GM23338 (cell line): ENCODE measurements around the gene PKP2. TPM values are rescaled to one million over a fixed set of nuclear protein-coding genes. Genes with fewer than 3 reads are reported as not detected.

Experiments used
- ATAC-seq: fragments of 200-7000 bp; cut with Tn5 transposase; 3 replicates; pipeline ENCODE4 v1.9.1; 2020
- DNase-seq: peaks from one replicate; pipeline ENCODE4 v3.0.0-alpha.2; 2015; ENCODE audit warnings: low spot score
- H2AFZ ChIP-seq: fragments of 200-600 bp; sonication (generic); 2 replicates; pipeline ENCODE4 v1.8.0; 2016; ENCODE audit warnings: antibody characterized with exemption, mild to moderate bottlenecking, moderate library complexity
- H3F3A ChIP-seq: fragments of 200-600 bp; sonication (generic); replicated peaks from 2 replicates; pipeline ENCODE4 v1.8.0; 2017; ENCODE audit warnings: antibody characterized with exemption, mixed run types, low read depth
- H3K27ac ChIP-seq: fragments of 200-600 bp; sonication (generic); 2 replicates; pipeline ENCODE4 v1.6.1; 2016; ENCODE audit warnings: low read depth
- H3K27me3 ChIP-seq: fragments of 200-600 bp; sonication (generic); 2 replicates; pipeline ENCODE4 v1.8.0; 2016; ENCODE audit warnings: mild to moderate bottlenecking, mixed run types, moderate library complexity; ENCODE audit not compliant: insufficient read depth
- H3K36me3 ChIP-seq: fragments of 200-600 bp; sonication (generic); 2 replicates; pipeline ENCODE4 v1.8.0; 2016; ENCODE audit warnings: mild to moderate bottlenecking; ENCODE audit not compliant: insufficient read depth
- H3K4me1 ChIP-seq: fragments of 200-600 bp; sonication (generic); 2 replicates; pipeline ENCODE4 v1.8.0; 2016; ENCODE audit warnings: mild to moderate bottlenecking, moderate library complexity; ENCODE audit not compliant: insufficient read depth
- H3K4me2 ChIP-seq: fragments of 200-600 bp; sonication (generic); 2 replicates; pipeline ENCODE4 v1.7.1; 2017; ENCODE audit warnings: mixed run types
- H3K4me3 ChIP-seq: fragments of 200-600 bp; sonication (generic); 2 replicates; pipeline ENCODE4 v1.6.1; 2016; ENCODE audit warnings: mixed run types
- H3K79me2 ChIP-seq: fragments of 200-600 bp; sonication (generic); replicated peaks from 2 replicates; pipeline ENCODE4 v1.8.0; 2017; ENCODE audit warnings: mild to moderate bottlenecking; ENCODE audit not compliant: insufficient read depth
- H3K9me2 ChIP-seq: fragments of 200-600 bp; sonication (generic); 2 replicates; pipeline ENCODE4 v1.8.0; 2017; ENCODE audit not compliant: insufficient read depth
- H4K20me1 ChIP-seq: fragments of 200-600 bp; sonication (generic); replicated peaks from 2 replicates; pipeline ENCODE4 v1.8.0; 2017; ENCODE audit warnings: mild to moderate bottlenecking; ENCODE audit not compliant: insufficient read depth
- H3K27ac Mint-ChIP-seq: 2 replicates; pipeline ENCODE4 v1.8.0; 2020; ENCODE audit warnings: inconsistent platforms, mild to moderate bottlenecking, moderate library complexity, mixed read lengths
- H3K27me3 Mint-ChIP-seq: 3 replicates; pipeline ENCODE4 v1.8.0; 2022; ENCODE audit warnings: low read depth, mild to moderate bottlenecking, moderate library complexity, mixed read lengths, inconsistent platforms; ENCODE audit not compliant: insufficient read depth, poor library complexity
- H3K36me3 Mint-ChIP-seq: 3 replicates; pipeline ENCODE4 v1.8.0; 2021; ENCODE audit warnings: low read depth, mild to moderate bottlenecking, inconsistent platforms, moderate library complexity, mixed read lengths
- H3K4me1 Mint-ChIP-seq: 3 replicates; pipeline ENCODE4 v1.8.0; 2020; ENCODE audit warnings: mild to moderate bottlenecking, inconsistent platforms, mixed read lengths
- H3K4me3 Mint-ChIP-seq: 3 replicates; pipeline ENCODE4 v1.8.0; 2021; ENCODE audit warnings: moderate library complexity, mild to moderate bottlenecking, inconsistent platforms, mixed read lengths
- H3K9me3 Mint-ChIP-seq: 3 replicates; pipeline ENCODE4 v1.8.0; 2020; ENCODE audit warnings: moderate library complexity, mild to moderate bottlenecking, inconsistent platforms, mixed read lengths
- CREB1 ChIP-seq: fragments of 250-450 bp; sonication (Bioruptor Pico); IDR thresholded peaks from 2 replicates; pipeline ENCODE4 v1.5.0; 2020; ENCODE audit warnings: low read depth, mild to moderate bottlenecking, moderate library complexity
- CTCF ChIP-seq, 2 experiments: fragments of 200-600 bp in 1 of 2; sonication (generic) in 1 of 2; conservative IDR thresholded peaks; 2 replicates each; pipeline versions ENCODE4 v1.5.1 to v1.6.1; 2016 to 2017; ENCODE audit warnings: antibody characterized with exemption in 2 of 2, low read depth in 2 of 2, mild to moderate bottlenecking in 2 of 2, moderate library complexity in 1 of 2
- EZH2 ChIP-seq: fragments of 200-600 bp; sonication (generic); IDR thresholded peaks from one replicate; pipeline ENCODE4 v1.8.0; 2017; ENCODE audit warnings: antibody characterized with exemption, mild to moderate bottlenecking, low read depth; ENCODE audit not compliant: unreplicated experiment
- EZH2phosphoT487 ChIP-seq: fragments of 200-600 bp; sonication (generic); IDR thresholded peaks from one replicate; pipeline ENCODE4 v1.8.1; 2018; ENCODE audit warnings: antibody characterized with exemption; ENCODE audit not compliant: unreplicated experiment
- JUNB ChIP-seq: IDR thresholded peaks from one replicate; pipeline ENCODE4 v1.6.1; 2016; ENCODE audit warnings: antibody characterized with exemption; ENCODE audit not compliant: unreplicated experiment
- NANOG ChIP-seq: IDR thresholded peaks from 2 replicates; pipeline ENCODE4 v1.6.1; 2016; ENCODE audit warnings: antibody characterized with exemption, borderline replicate concordance
- POLR2AphosphoS5 ChIP-seq: IDR thresholded peaks from 2 replicates; pipeline ENCODE4 v1.6.1; 2016; ENCODE audit warnings: antibody characterized with exemption, low read depth
- STAT1 ChIP-seq: IDR thresholded peaks from one replicate; pipeline ENCODE4 v1.6.1; 2016; ENCODE audit warnings: antibody characterized with exemption; ENCODE audit not compliant: unreplicated experiment
- ZNF114 ChIP-seq: fragments of 250-450 bp; sonication (Bioruptor Pico); IDR thresholded peaks from 2 replicates; pipeline ENCODE4 v1.5.0; 2020; ENCODE audit warnings: mild to moderate bottlenecking, moderate library complexity
- ZNF331 ChIP-seq: fragments of 250-450 bp; sonication (Bioruptor Pico); IDR thresholded peaks from 2 replicates; pipeline ENCODE4 v1.5.0; 2020; ENCODE audit warnings: low read depth, mild to moderate bottlenecking, moderate library complexity
- polyA plus RNA-seq: library from polyadenylated mRNA; unstranded; fragments of >200 nt; fragmentation: Nextera tagmentation; extraction: Ambion mirVana; gene quantifications from 2 replicates; pipeline ENCODE4 v1.2.1, GENCODE V29; 2016
- total RNA-seq: library from RNA; depleted of rRNA; stranded (reverse); fragments of >200 nt; shearing (Covaris generic); gene quantifications from 2 replicates; pipeline ENCODE4 v1.2.3, GENCODE V29; 2014
- TF ChIP-seq, protein P1 (sequence below): IDR thresholded peaks from 2 replicates; pipeline ENCODE4 v1.6.1; 2016; ENCODE audit warnings: antibody characterized with exemption
- TF ChIP-seq, protein P2 (sequence below): fragments of 250-450 bp; sonication (Bioruptor Pico); IDR thresholded peaks from 2 replicates; pipeline ENCODE4 v1.5.0; 2020; ENCODE audit warnings: mild to moderate bottlenecking, moderate library complexity
- TF ChIP-seq, protein P3 (sequence below): IDR thresholded peaks from one replicate; pipeline ENCODE4 v1.6.1; 2018; ENCODE audit warnings: antibody characterized with exemption; ENCODE audit not compliant: unreplicated experiment

PKP2 gene
- total and polyA plus RNA-seq, 2 experiments from 2014 or later, result 24.6 to 47.6 TPM

DNA sequence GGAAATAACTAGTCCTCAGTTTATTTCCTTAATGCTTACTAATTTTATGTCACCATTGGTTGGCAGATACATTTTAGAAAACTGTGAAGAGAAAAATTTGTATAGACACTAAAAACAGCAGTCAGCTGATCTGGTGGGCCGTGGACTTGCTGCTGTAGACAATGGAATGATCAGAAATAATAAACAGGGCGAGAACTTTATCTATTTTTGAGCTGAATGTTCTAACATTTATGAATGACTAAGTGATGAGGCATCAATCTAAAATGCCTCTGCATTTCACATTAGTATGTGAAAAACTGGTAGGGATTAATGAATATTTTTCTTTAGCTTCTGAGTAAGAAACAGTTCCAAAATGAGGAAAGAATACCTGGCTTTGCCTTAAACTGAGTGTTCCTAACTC is 24.8 kb upstream of the PKP2 start:
- H3K27me3 Mint-ChIP-seq, result no peaks in the 10 kb centered on the region
- H3K4me1 ChIP-seq, result no peaks in the 10 kb centered on the region
- ATAC-seq, result no peak
- no peak for DNase-seq
- H3K4me2 ChIP-seq, result no peak overlapping the region
- H3K36me3 ChIP-seq, result no peaks in the 10 kb centered on the region
- H3K9me3 Mint-ChIP-seq, result no peaks in the 10 kb centered on the region; the same call in 2 of the 3 replicates
- no peaks in the 10 kb centered on the region for H3K4me1 Mint-ChIP-seq
- H3K4me3 Mint-ChIP-seq, result no peak overlapping the region
- no peaks in the 10 kb centered on the region for H3K79me2 ChIP-seq
- no peak overlapping the region for H2AFZ ChIP-seq
- no peaks in the 10 kb centered on the region for H3K27me3 ChIP-seq
- no peaks in the 10 kb centered on the region for H4K20me1 ChIP-seq
- H3K36me3 Mint-ChIP-seq, result no peaks in the 10 kb centered on the region
- no peak overlapping the region for H3K27ac ChIP-seq
- H3F3A ChIP-seq, result no peaks in the 10 kb centered on the region
- no peak overlapping the region for H3K4me3 ChIP-seq
- no peak for TF ChIP-seq EZH2phosphoT487
- TF ChIP-seq ZNF114 (CRISPR knock-in tag), result no peak
- TF ChIP-seq, protein P1, sequence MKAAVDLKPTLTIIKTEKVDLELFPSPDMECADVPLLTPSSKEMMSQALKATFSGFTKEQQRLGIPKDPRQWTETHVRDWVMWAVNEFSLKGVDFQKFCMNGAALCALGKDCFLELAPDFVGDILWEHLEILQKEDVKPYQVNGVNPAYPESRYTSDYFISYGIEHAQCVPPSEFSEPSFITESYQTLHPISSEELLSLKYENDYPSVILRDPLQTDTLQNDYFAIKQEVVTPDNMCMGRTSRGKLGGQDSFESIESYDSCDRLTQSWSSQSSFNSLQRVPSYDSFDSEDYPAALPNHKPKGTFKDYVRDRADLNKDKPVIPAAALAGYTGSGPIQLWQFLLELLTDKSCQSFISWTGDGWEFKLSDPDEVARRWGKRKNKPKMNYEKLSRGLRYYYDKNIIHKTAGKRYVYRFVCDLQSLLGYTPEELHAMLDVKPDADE, result no peak
- TF ChIP-seq, protein P2, sequence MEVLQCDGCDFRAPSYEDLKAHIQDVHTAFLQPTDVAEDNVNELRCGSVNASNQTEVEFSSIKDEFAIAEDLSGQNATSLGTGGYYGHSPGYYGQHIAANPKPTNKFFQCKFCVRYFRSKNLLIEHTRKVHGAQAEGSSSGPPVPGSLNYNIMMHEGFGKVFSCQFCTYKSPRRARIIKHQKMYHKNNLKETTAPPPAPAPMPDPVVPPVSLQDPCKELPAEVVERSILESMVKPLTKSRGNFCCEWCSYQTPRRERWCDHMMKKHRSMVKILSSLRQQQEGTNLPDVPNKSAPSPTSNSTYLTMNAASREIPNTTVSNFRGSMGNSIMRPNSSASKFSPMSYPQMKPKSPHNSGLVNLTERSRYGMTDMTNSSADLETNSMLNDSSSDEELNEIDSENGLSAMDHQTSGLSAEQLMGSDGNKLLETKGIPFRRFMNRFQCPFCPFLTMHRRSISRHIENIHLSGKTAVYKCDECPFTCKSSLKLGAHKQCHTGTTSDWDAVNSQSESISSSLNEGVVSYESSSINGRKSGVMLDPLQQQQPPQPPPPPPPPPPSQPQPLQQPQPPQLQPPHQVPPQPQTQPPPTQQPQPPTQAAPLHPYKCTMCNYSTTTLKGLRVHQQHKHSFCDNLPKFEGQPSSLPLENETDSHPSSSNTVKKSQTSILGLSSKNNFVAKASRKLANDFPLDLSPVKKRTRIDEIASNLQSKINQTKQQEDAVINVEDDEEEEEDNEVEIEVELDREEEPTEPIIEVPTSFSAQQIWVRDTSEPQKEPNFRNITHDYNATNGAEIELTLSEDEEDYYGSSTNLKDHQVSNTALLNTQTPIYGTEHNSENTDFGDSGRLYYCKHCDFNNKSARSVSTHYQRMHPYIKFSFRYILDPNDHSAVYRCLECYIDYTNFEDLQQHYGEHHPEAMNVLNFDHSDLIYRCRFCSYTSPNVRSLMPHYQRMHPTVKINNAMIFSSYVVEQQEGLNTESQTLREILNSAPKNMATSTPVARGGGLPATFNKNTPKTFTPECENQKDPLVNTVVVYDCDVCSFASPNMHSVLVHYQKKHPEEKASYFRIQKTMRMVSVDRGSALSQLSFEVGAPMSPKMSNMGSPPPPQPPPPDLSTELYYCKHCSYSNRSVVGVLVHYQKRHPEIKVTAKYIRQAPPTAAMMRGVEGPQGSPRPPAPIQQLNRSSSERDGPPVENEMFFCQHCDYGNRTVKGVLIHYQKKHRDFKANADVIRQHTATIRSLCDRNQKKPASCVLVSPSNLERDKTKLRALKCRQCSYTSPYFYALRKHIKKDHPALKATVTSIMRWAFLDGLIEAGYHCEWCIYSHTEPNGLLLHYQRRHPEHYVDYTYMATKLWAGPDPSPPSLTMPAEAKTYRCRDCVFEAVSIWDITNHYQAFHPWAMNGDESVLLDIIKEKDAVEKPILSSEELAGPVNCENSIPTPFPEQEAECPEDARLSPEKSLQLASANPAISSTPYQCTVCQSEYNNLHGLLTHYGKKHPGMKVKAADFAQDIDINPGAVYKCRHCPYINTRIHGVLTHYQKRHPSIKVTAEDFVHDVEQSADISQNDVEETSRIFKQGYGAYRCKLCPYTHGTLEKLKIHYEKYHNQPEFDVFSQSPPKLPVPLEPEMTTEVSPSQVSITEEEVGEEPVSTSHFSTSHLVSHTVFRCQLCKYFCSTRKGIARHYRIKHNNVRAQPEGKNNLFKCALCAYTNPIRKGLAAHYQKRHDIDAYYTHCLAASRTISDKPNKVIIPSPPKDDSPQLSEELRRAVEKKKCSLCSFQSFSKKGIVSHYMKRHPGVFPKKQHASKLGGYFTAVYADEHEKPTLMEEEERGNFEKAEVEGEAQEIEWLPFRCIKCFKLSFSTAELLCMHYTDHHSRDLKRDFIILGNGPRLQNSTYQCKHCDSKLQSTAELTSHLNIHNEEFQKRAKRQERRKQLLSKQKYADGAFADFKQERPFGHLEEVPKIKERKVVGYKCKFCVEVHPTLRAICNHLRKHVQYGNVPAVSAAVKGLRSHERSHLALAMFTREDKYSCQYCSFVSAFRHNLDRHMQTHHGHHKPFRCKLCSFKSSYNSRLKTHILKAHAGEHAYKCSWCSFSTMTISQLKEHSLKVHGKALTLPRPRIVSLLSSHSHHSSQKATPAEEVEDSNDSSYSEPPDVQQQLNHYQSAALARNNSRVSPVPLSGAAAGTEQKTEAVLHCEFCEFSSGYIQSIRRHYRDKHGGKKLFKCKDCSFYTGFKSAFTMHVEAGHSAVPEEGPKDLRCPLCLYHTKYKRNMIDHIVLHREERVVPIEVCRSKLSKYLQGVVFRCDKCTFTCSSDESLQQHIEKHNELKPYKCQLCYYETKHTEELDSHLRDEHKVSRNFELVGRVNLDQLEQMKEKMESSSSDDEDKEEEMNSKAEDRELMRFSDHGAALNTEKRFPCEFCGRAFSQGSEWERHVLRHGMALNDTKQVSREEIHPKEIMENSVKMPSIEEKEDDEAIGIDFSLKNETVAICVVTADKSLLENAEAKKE (CRISPR knock-in tag), result no peak
- TF ChIP-seq ZNF331 (CRISPR knock-in tag), result no peak
- TF ChIP-seq POLR2AphosphoS5, result no peak
- no peak for TF ChIP-seq CREB1 (CRISPR knock-in tag)
- TF ChIP-seq, protein P3, sequence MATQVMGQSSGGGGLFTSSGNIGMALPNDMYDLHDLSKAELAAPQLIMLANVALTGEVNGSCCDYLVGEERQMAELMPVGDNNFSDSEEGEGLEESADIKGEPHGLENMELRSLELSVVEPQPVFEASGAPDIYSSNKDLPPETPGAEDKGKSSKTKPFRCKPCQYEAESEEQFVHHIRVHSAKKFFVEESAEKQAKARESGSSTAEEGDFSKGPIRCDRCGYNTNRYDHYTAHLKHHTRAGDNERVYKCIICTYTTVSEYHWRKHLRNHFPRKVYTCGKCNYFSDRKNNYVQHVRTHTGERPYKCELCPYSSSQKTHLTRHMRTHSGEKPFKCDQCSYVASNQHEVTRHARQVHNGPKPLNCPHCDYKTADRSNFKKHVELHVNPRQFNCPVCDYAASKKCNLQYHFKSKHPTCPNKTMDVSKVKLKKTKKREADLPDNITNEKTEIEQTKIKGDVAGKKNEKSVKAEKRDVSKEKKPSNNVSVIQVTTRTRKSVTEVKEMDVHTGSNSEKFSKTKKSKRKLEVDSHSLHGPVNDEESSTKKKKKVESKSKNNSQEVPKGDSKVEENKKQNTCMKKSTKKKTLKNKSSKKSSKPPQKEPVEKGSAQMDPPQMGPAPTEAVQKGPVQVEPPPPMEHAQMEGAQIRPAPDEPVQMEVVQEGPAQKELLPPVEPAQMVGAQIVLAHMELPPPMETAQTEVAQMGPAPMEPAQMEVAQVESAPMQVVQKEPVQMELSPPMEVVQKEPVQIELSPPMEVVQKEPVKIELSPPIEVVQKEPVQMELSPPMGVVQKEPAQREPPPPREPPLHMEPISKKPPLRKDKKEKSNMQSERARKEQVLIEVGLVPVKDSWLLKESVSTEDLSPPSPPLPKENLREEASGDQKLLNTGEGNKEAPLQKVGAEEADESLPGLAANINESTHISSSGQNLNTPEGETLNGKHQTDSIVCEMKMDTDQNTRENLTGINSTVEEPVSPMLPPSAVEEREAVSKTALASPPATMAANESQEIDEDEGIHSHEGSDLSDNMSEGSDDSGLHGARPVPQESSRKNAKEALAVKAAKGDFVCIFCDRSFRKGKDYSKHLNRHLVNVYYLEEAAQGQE, result no peak
- TF ChIP-seq NANOG, result no peak
- TF ChIP-seq JUNB, result no peak
- no peak for TF ChIP-seq EZH2
- no peak for TF ChIP-seq STAT1
- TF ChIP-seq CTCF (conservative IDR thresholded peaks at IDR 0.05; ENCODE audit: low read depth in 2 of 2), result no peak
- no peak overlapping the region for H3K27ac Mint-ChIP-seq
- H3K9me2 ChIP-seq, result no peaks in the 10 kb centered on the region
